Psoas muscle (tissue), 8 donors: ENCODE results near the gene PATE3. TPM values are rescaled to one million over a fixed set of nuclear protein-coding genes. Genes with fewer than 3 reads are reported as not detected.

Experiments
- ATAC-seq, 4 donors: fragments of 200-7000 bp; cut with Tn5 transposase; one replicate each; pipeline ENCODE4 v1.9.1; 2020; ENCODE audit warnings: moderate library complexity in 3 of 4, mild to moderate bottlenecking in 2 of 4
- DNase-seq, 2 donors: peaks; one replicate each; pipeline ENCODE4 v3.0.0-alpha.2; 2020
- H3K27ac ChIP-seq: fragments of 200-600 bp; one replicate; pipeline ENCODE4 v1.8.0; 2022
- H3K27me3 ChIP-seq, 3 donors: fragments of 200-600 bp in 1 of 3; one replicate each; pipeline versions ENCODE4 v1.6.1 to v1.8.0; 2013 to 2022; ENCODE audit warnings: low read length in 2 of 3, mild to moderate bottlenecking in 2 of 3, moderate library complexity in 1 of 3; ENCODE audit not compliant: insufficient read depth in 3 of 3
- H3K36me3 ChIP-seq, 2 donors: fragments of 200-600 bp in 1 of 2; one replicate each; pipeline versions ENCODE4 v1.6.1 to v1.8.0; 2013 to 2022; ENCODE audit warnings: low read depth in 1 of 2, mild to moderate bottlenecking in 1 of 2, moderate library complexity in 1 of 2; ENCODE audit not compliant: insufficient read depth in 1 of 2
- H3K4me1 ChIP-seq: fragments of 200-600 bp; one replicate; pipeline ENCODE4 v1.8.0; 2022
- H3K4me3 ChIP-seq: fragments of 200-600 bp; one replicate; pipeline ENCODE4 v1.8.0; 2022; ENCODE audit warnings: mild to moderate bottlenecking
- H3K9me3 ChIP-seq: fragments of 200-600 bp; one replicate; pipeline ENCODE4 v1.8.0; 2022
- WGBS, 3 donors: extraction: QIAGEN DNeasy Blood & Tissue Kit; methylation state at CpG; one replicate each; pipeline versions ENCODE4 v1.1.6 to v1.1.7; 2013; 5-methylcytosine and 5-hydroxymethylcytosine counted together
- intact Hi-C, 2 donors: fragments of 100-400 bp; cut with DNase I; formaldehyde crosslinking; loops; one replicate each; pipeline versions ENCODE4 v1.11.0 to v1.14.2; 2022
- polyA plus RNA-seq, 3 donors: library from polyadenylated mRNA; stranded (reverse); fragments of 200-250 nt; gene quantifications; one replicate each; pipeline ENCODE4 v1.2.3, GENCODE V29; 2013
- total RNA-seq, 4 donors: library from RNA; stranded (reverse); fragmentation: NEBNext Ultra II Directional in 2 of 4; extraction: Animal tissue kit (Norgen Biotek cat#: 25700) in 2 of 4; gene quantifications; one replicate each; pipeline versions ENCODE4 v1.2.1 to v1.2.4, GENCODE V29; 2021 to 2023
- TF ChIP-seq, protein P1 (sequence below): fragments of 200-600 bp; IDR thresholded peaks from one replicate; pipeline ENCODE4 v1.8.0; 2022; ENCODE audit warnings: antibody characterized with exemption
- donor health status: healthy with polysubstance abuse.
- donor health status: DM: no; HTN: no; CAD: no; lungs with moderate emphysema.
- donor health status: Bipolar disorder and iron deficiency.
- donor health status: healthy.
- donor health status: DM: yes; HTN: yes; CAD: no.
- donor health status: DM: no; HTN: no; CAD: no.
- donor health status: DM: no; HTN: no; CAD: no.
- donor health status: DM: yes; HTN: yes; CAD: no.

Gene PATE3
- total and polyA plus RNA-seq, 7 donors = not detected

DNA sequence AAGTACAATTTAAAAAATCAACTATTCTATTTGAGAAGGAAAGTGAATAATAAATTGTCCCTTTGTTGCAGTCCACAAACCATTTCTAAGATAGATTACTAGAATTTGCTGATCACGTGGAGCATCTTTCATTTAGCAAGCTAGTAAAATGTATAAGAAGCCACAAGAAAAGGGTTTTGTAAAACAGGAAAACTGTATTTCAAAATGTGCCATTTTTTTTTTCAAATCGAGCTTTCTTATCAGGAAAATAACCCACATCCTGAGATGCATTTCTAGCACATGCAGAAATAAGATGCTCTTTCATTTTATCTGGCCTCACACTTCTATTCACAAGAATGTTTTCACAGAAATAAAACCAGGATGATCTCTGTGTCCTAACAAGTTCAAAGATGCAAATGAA lies 3.2 kb upstream of the PATE3 start:
- Histone ChIP-seq H3K4me3 (no peak overlapping the region), H3K27ac (no peak overlapping the region), H3K27me3 (no peaks in the 10 kb centered on the region), H3K9me3 (peaks cover 4% of the 10 kb centered on the region), H3K4me1 (no peaks in the 10 kb centered on the region), H3K36me3 (no peaks in the 10 kb centered on the region)
- TF ChIP-seq, protein P1, sequence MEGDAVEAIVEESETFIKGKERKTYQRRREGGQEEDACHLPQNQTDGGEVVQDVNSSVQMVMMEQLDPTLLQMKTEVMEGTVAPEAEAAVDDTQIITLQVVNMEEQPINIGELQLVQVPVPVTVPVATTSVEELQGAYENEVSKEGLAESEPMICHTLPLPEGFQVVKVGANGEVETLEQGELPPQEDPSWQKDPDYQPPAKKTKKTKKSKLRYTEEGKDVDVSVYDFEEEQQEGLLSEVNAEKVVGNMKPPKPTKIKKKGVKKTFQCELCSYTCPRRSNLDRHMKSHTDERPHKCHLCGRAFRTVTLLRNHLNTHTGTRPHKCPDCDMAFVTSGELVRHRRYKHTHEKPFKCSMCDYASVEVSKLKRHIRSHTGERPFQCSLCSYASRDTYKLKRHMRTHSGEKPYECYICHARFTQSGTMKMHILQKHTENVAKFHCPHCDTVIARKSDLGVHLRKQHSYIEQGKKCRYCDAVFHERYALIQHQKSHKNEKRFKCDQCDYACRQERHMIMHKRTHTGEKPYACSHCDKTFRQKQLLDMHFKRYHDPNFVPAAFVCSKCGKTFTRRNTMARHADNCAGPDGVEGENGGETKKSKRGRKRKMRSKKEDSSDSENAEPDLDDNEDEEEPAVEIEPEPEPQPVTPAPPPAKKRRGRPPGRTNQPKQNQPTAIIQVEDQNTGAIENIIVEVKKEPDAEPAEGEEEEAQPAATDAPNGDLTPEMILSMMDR = no peak
- intact Hi-C loops = no loop called here
- 56 to 60% (median 58%) methylated on average over 2 of the region's 2 CpGs for WGBS, 3 donors
- no peak for ATAC-seq
- DNase-seq = no peak

DNA sequence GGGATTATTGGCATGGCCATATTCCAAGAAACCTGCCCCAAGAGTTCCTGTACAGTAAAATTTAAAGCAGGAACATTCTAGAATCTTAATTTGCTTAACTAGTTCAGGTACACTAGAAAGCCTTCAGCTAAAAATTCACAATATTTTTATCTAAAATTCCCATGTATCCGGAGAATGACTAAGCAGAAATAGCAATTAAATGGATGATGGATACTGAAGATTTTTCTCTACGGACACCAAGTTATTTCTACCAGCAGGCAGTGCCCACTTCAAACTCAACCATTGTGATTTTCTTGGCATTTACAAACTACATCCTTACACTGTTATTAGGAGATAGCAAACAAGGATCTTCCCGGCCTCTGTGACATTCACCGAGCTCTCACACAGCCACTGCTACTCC lies 2.9 kb downstream of the PATE3 start:
- Histone ChIP-seq H3K36me3 (no peaks in the 10 kb centered on the region), H3K4me3 (no peak overlapping the region), H3K4me1 (no peaks in the 10 kb centered on the region), H3K27me3 (no peaks in the 10 kb centered on the region), H3K27ac (no peak overlapping the region), H3K9me3 (peaks cover 26% of the 10 kb centered on the region)
- ATAC-seq (no peak), DNase-seq (no peak)
- TF ChIP-seq, protein P1 = no peak
- 93 to 94% (median 94%) methylated on average over 4 of the region's 4 CpGs for WGBS, 3 donors
- intact Hi-C loops = no loop called here

DNA sequence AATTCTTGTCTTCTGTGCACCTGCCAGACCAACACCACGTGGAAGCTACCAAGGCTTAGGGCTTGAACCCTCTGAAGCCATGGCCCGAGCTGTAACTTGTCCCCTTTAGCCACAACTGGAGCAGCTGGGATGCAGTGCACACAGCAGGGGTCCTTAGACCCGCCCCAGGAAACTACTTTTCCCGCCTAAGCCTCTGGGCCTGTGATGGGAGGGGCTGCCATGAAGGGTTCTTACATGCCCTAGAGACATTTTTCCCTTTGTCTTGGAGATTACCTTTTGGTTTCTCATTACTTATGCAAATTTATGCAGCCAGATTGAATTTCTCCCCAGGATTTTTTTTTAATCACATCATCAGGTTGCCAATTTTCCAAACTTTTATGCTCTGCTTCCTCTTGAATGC lies 9.7 kb downstream of the PATE3 start:
- no peaks in the 10 kb centered on the region for H3K27me3 ChIP-seq
- H3K9me3 ChIP-seq = peaks cover 46% of the 10 kb centered on the region
- H3K4me1 ChIP-seq = no peaks in the 10 kb centered on the region
- H3K27ac ChIP-seq = no peak overlapping the region
- H3K36me3 ChIP-seq = no peaks in the 10 kb centered on the region
- ATAC-seq (no peak), DNase-seq (no peak)
- TF ChIP-seq, protein P1 = no peak
- no peak overlapping the region for H3K4me3 ChIP-seq
- intact Hi-C loops = no loop called here
- WGBS, 3 donors = 35 to 43% (median 42%) methylated on average over 4 of the region's 4 CpGs

DNA sequence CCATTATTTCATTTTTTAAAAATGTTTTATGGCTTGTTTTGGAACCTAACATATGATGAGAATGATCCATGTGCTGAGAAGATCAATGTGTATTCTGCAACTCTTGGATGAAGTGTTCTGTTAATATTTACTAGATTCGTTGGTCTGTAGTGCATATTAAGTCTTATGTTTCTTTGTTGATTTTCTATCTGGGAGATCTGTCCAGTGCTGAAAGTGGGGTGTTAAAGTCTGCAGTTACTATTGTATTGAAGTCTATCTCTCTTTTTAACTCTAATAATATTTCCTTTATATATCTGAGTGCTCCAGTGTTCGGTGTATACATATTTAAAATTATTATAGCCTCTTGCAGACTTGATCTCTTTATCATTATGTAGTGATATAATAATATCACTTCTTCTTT lies 11.9 kb downstream of the PATE3 start:
- Histone ChIP-seq H3K27me3 (no peaks in the 10 kb centered on the region), H3K4me3 (no peak overlapping the region), H3K27ac (no peak overlapping the region), H3K4me1 (no peaks in the 10 kb centered on the region), H3K9me3 (peaks cover 34% of the 10 kb centered on the region), H3K36me3 (no peaks in the 10 kb centered on the region)
- TF ChIP-seq, protein P1 = no peak
- ATAC-seq = no peak
- DNase-seq = no peak
- 30 to 74% (median 45%) methylated on average over 2 of the region's 2 CpGs for WGBS, 3 donors
- intact Hi-C loops = no loop called here

DNA sequence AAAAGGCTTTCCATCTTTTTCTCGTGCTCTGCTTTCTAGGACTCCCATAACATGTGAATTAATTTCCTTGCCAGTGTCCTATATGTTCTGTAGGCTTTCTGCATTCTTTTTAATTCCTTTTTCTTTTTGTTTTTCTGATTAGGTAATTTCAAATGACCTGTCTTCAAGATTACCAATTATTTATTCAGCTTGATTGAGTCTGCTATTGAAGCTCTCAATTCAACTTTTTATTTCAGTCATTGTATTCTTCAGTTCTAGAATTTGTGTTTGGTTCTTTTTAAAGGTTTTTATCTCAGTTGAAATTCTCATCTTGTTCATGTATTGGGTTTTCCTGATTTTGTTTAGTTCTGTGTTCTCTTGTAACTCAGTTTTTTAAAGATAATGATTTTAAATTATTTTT lies 14.5 kb downstream of the PATE3 start:
- Histone ChIP-seq H3K36me3 (no peaks in the 10 kb centered on the region), H3K27me3 (no peaks in the 10 kb centered on the region), H3K4me3 (no peak overlapping the region), H3K4me1 (no peaks in the 10 kb centered on the region), H3K9me3 (peaks cover 22% of the 10 kb centered on the region), H3K27ac (no peak overlapping the region)
- no peak for DNase-seq
- no peak for ATAC-seq
- intact Hi-C loops = no loop called here
- 0 to 72% (median 35%) methylated on average over 1 of the region's 1 CpG for WGBS, 3 donors
- TF ChIP-seq, protein P1 = no peak
